ENCODE measurements around the gene CCDC178.
"Not testable (repeated sequence)": the region's sequence is repeated elsewhere in the genome, so short reads cannot be mapped to it uniquely, and the experiment has no call there.

CCDC178 gene

DNA sequence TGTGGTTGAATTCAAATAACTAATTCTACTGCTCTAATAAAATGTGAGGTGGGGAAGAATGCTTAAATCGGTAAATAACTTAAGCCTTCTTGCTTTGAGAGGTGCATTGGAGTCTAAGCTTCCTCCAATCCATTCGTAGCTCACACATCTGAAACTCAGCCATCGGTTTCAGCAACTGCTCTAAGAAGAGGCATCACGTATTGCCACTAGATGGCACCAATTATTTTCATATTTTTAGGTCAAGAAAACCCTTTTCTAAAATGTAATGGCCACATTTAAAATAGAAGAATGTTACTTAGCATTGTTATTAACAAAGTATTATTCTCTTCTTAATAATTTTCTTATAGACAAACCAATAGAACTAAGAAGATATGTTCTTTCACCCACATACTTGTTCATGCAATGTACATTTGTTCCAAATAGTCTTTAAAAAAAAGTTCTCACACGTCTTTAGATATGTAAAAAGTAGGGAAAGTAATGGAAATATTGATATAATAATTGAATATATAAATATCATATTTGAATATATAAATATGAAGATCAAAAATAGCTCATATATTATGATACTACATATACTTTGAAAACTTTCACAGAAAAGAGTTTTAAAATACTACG is 229.8 kb downstream of the CCDC178 start:
- Mint-ChIP-seq H3K27ac (no peak overlapping the region), H3K9me3 (no peaks in the 10 kb centered on the region), H3K4me3 (no peak overlapping the region), H3K36me3 (ENCODE audit: low read depth) (no peaks in the 10 kb centered on the region), H3K4me1 (ENCODE audit: low read depth) (no peaks in the 10 kb centered on the region), H3K27me3 (ENCODE audit: low read depth) (no peaks in the 10 kb centered on the region)

DNA sequence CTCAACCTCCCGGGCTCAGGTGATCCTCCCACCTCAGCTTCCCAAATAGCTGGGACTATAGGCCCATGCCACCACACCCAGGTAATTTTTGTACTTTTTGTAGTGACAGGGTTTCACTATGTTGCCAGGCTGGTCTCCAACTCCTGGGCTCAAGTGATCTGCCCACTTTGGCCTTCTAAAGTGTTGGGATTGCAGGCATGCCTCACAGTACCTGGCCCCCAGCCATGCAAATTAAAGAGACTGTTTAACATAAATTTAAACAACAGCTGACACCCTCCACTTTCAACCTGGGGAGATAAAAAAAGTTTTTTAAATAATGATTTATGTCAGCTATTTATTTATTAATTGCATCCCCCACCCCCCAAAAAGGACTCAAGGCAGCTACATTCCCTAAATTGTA is 234.7 kb downstream of the CCDC178 start:
- Mint-ChIP-seq H3K27me3 (ENCODE audit: low read depth) (no peaks in the 10 kb centered on the region), H3K27ac (no peak overlapping the region), H3K36me3 (ENCODE audit: low read depth) (no peaks in the 10 kb centered on the region), H3K4me1 (ENCODE audit: low read depth) (no peaks in the 10 kb centered on the region), H3K4me3 (no peak overlapping the region), H3K9me3 (no peaks in the 10 kb centered on the region)

GRCh38 chr18:33201509-33201926 is 239.0 kb downstream of the CCDC178 start:
- Mint-ChIP-seq H3K27me3 (ENCODE audit: low read depth) (no peaks in the 10 kb centered on the region), H3K27ac (no peak overlapping the region)

GRCh38 chr18:33195795-33196194 is 244.7 kb downstream of the CCDC178 start:
- Mint-ChIP-seq H3K4me1 (ENCODE audit: low read depth) (no peaks in the 10 kb centered on the region), H3K4me3 (no peak overlapping the region), H3K27ac (no peak overlapping the region), H3K27me3 (ENCODE audit: low read depth) (no peaks in the 10 kb centered on the region), H3K9me3 (no peaks in the 10 kb centered on the region), H3K36me3 (ENCODE audit: low read depth) (no peaks in the 10 kb centered on the region)

More at GRCh38 chr18:33201509-33201926, 239.0 kb downstream of the CCDC178 start:
- Mint-ChIP-seq H3K36me3 (ENCODE audit: low read depth) (no peaks in the 10 kb centered on the region), H3K4me1 (ENCODE audit: low read depth) (no peaks in the 10 kb centered on the region), H3K9me3 (no peaks in the 10 kb centered on the region), H3K4me3 (no peak overlapping the region)

DNA sequence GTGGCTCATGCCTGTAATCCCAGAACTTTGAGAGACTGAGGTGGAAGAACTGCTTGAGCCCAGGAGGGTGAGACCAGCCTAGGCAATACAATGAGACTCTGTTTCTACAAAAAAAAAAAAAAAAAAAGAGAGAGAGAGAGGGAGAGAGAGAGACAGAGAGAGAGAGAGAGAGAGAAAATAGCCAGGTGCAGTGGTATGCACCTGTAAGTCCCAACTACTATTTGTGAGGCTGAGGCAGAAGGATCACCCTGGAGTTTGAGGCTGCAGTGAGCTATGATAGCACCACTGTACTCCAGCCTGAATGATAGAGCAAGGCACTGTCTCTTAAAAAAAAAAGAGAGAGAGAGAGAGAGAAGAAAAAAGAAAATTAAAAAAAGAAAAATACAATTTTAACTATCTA is 245.7 kb downstream of the CCDC178 start:
- H3K4me3 Mint-ChIP-seq, result no peak overlapping the region
- H3K9me3 Mint-ChIP-seq, result no peaks in the 10 kb centered on the region
- H3K4me1 Mint-ChIP-seq (ENCODE audit: low read depth), result no peaks in the 10 kb centered on the region
- no peak overlapping the region for H3K27ac Mint-ChIP-seq
- no peaks in the 10 kb centered on the region for H3K36me3 Mint-ChIP-seq (ENCODE audit: low read depth)
- H3K27me3 Mint-ChIP-seq (ENCODE audit: low read depth), result no peaks in the 10 kb centered on the region

DNA sequence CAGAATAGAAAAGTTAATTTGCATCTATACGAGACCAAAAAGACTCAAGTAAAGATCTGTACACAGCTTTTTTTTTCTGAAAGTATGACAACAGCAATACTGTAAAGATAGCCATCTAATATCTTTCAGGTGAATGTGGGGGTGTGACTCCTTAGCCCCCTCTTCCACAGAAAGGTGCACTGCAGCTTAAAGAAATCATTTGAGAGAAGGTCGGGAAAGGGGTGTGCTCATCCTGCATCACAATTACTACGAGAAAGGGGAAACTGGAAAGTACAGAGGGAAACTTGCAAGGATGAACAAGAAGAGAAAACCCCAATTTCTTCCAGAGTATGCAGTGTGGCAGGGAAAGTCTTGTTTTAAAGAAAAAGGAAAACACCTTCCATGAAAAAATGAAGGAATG is 255.6 kb downstream of the CCDC178 start:
- no peaks in the 10 kb centered on the region for H3K36me3 Mint-ChIP-seq (ENCODE audit: low read depth)

DNA sequence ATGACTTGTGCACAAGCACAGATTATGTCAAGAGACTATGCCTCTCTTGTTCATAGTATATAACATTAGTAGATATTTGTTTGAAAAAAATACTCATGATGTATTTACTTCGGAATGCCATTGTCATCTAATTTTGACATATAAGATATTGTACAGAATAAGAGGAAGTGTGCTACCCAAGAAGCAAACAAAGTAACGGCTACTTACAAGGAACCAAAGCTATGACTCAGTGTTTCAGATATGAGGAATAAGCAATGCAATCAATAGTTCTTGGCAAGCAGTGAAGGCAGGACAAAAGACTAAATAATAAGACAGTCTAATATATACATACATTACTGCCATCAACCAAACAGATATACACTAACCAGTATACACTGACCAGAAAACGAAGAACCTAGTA is 256.3 kb downstream of the CCDC178 start:
- no peaks in the 10 kb centered on the region for H3K27me3 Mint-ChIP-seq (ENCODE audit: low read depth)
- H3K4me3 Mint-ChIP-seq, result no peak overlapping the region
- no peaks in the 10 kb centered on the region for H3K36me3 Mint-ChIP-seq (ENCODE audit: low read depth)
- no peak overlapping the region for H3K27ac Mint-ChIP-seq
- H3K4me1 Mint-ChIP-seq (ENCODE audit: low read depth), result no peaks in the 10 kb centered on the region
- H3K9me3 Mint-ChIP-seq, result no peaks in the 10 kb centered on the region

More for the DNA sequence above, 255.6 kb downstream of the CCDC178 start:
- H3K4me1 Mint-ChIP-seq (ENCODE audit: low read depth), result no peaks in the 10 kb centered on the region
- H3K27me3 Mint-ChIP-seq (ENCODE audit: low read depth), result no peaks in the 10 kb centered on the region
- no peaks in the 10 kb centered on the region for H3K9me3 Mint-ChIP-seq
- H3K4me3 Mint-ChIP-seq, result no peak overlapping the region
- no peak overlapping the region for H3K27ac Mint-ChIP-seq

- H3K27me3 Mint-ChIP-seq (ENCODE audit: low read depth), result no peaks in the 10 kb centered on the region
- H3K36me3 Mint-ChIP-seq (ENCODE audit: low read depth), result no peaks in the 10 kb centered on the region
- no peaks in the 10 kb centered on the region for H3K9me3 Mint-ChIP-seq
- no peak overlapping the region for H3K4me3 Mint-ChIP-seq
- H3K27ac Mint-ChIP-seq, result no peak overlapping the region
- no peaks in the 10 kb centered on the region for H3K4me1 Mint-ChIP-seq (ENCODE audit: low read depth)
These were observed 257.4 kb downstream of the CCDC178 start for GRCh38 chr18:33183136-33183535.

GRCh38 chr18:33181016-33181415 is 259.5 kb downstream of the CCDC178 start:
- no peak overlapping the region for H3K4me3 Mint-ChIP-seq
- H3K27me3 Mint-ChIP-seq (ENCODE audit: low read depth), result no peaks in the 10 kb centered on the region
- H3K4me1 Mint-ChIP-seq (ENCODE audit: low read depth), result no peaks in the 10 kb centered on the region
- no peak overlapping the region for H3K27ac Mint-ChIP-seq
- no peaks in the 10 kb centered on the region for H3K36me3 Mint-ChIP-seq (ENCODE audit: low read depth)
- no peaks in the 10 kb centered on the region for H3K9me3 Mint-ChIP-seq

- no peaks in the 10 kb centered on the region for H3K27me3 Mint-ChIP-seq (ENCODE audit: low read depth)
- H3K4me1 Mint-ChIP-seq (ENCODE audit: low read depth), result no peaks in the 10 kb centered on the region
- no peak overlapping the region for H3K27ac Mint-ChIP-seq
- no peak overlapping the region for H3K4me3 Mint-ChIP-seq
- no peaks in the 10 kb centered on the region for H3K9me3 Mint-ChIP-seq
- no peaks in the 10 kb centered on the region for H3K36me3 Mint-ChIP-seq (ENCODE audit: low read depth)
These were observed 271.3 kb downstream of the CCDC178 start for GRCh38 chr18:33169218-33169617.

- not testable (repeated sequence) for H3K27ac Mint-ChIP-seq; H3K27me3 Mint-ChIP-seq (ENCODE audit: low read depth); H3K9me3 Mint-ChIP-seq; H3K4me1 Mint-ChIP-seq (ENCODE audit: low read depth); H3K36me3 Mint-ChIP-seq (ENCODE audit: low read depth); H3K4me3 Mint-ChIP-seq
These were observed 276.4 kb downstream of the CCDC178 start for GRCh38 chr18:33164121-33164520.

- no peak overlapping the region for H3K27ac Mint-ChIP-seq
- H3K36me3 Mint-ChIP-seq (ENCODE audit: low read depth), result no peaks in the 10 kb centered on the region
- H3K27me3 Mint-ChIP-seq (ENCODE audit: low read depth), result no peaks in the 10 kb centered on the region
- H3K4me1 Mint-ChIP-seq (ENCODE audit: low read depth), result no peaks in the 10 kb centered on the region
- no peak overlapping the region for H3K4me3 Mint-ChIP-seq
- no peaks in the 10 kb centered on the region for H3K9me3 Mint-ChIP-seq
These were observed 279.4 kb downstream of the CCDC178 start for GRCh38 chr18:33161131-33161530.

DNA sequence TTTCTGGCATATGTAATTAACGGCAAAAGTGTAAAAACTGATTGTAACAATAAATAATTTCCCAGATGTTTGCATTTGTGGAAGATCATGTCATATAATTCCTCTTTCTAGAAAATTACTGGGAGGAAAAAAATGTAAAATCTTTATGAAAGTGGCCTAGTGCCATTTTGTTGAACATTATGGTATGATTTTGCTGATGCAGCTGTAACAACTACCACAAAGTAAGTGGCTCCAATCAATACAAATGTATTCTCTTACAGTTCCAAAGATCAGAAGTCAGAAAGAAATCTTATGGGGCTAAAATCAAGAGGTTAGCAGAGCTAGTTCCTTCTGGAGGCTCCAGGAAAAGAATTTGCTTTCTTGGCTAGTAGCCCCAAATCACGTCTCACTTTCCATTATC is 281.4 kb downstream of the CCDC178 start:
- Mint-ChIP-seq H3K4me3 (no peak overlapping the region), H3K4me1 (ENCODE audit: low read depth) (no peaks in the 10 kb centered on the region), H3K9me3 (no peaks in the 10 kb centered on the region), H3K36me3 (ENCODE audit: low read depth) (no peaks in the 10 kb centered on the region), H3K27me3 (ENCODE audit: low read depth) (no peaks in the 10 kb centered on the region), H3K27ac (no peak overlapping the region)

GRCh38 chr18:33157893-33158292 is 282.6 kb downstream of the CCDC178 start:
- H3K4me3 Mint-ChIP-seq, result no peak overlapping the region
- no peak overlapping the region for H3K27ac Mint-ChIP-seq
- no peaks in the 10 kb centered on the region for H3K27me3 Mint-ChIP-seq (ENCODE audit: low read depth)
- H3K36me3 Mint-ChIP-seq (ENCODE audit: low read depth), result no peaks in the 10 kb centered on the region
- H3K4me1 Mint-ChIP-seq (ENCODE audit: low read depth), result no peaks in the 10 kb centered on the region
- no peaks in the 10 kb centered on the region for H3K9me3 Mint-ChIP-seq

- Mint-ChIP-seq H3K9me3 (no peaks in the 10 kb centered on the region), H3K36me3 (ENCODE audit: low read depth) (no peaks in the 10 kb centered on the region), H3K27ac (no peak overlapping the region), H3K27me3 (ENCODE audit: low read depth) (no peaks in the 10 kb centered on the region), H3K4me3 (no peak overlapping the region), H3K4me1 (ENCODE audit: low read depth) (no peaks in the 10 kb centered on the region)
These were observed 283.5 kb downstream of the CCDC178 start for GRCh38 chr18:33156906-33157470.

- no peak overlapping the region for H3K4me3 Mint-ChIP-seq
- no peaks in the 10 kb centered on the region for H3K36me3 Mint-ChIP-seq (ENCODE audit: low read depth)
- H3K4me1 Mint-ChIP-seq (ENCODE audit: low read depth), result no peaks in the 10 kb centered on the region
- H3K27me3 Mint-ChIP-seq (ENCODE audit: low read depth), result no peaks in the 10 kb centered on the region
- H3K27ac Mint-ChIP-seq, result no peak overlapping the region
- H3K9me3 Mint-ChIP-seq, result no peaks in the 10 kb centered on the region
These were observed 286.5 kb downstream of the CCDC178 start for GRCh38 chr18:33154049-33154448.

All from T-helper 1 cell treated with Interleukin-12 subunit alpha and Interleukin-12 subunit beta and Interleukin-4 antibody, amounts not matched to agents 30 μg/mL and 1 μg/mL, for 36 hours (primary cell).